Ascending aorta (tissue), 2 donors: ENCODE results near the gene IL20RA. TPM values are rescaled to one million over a fixed set of nuclear protein-coding genes. Genes with fewer than 3 reads are reported as not detected.

ENCODE experiments used
- DNase-seq, 2 donors: peaks; one replicate each; pipeline ENCODE4 v3.0.0-alpha.2; 2019; ENCODE audit warnings: low spot score in 2 of 2
- H3K27ac ChIP-seq, 2 donors: fragments of 200-600 bp; sonication (generic); one replicate each; pipeline ENCODE4 v1.5.1; 2016 to 2017; ENCODE audit warnings: mild to moderate bottlenecking in 1 of 2
- H3K27me3 ChIP-seq: fragments of 200-600 bp; sonication (generic); one replicate; pipeline ENCODE4 v1.5.1; 2017
- H3K36me3 ChIP-seq, 2 donors: fragments of 200-600 bp; sonication (generic); one replicate each; pipeline ENCODE4 v1.5.1; 2016
- H3K4me1 ChIP-seq, 2 donors: fragments of 200-600 bp; sonication (generic); one replicate each; pipeline ENCODE4 v1.5.1; 2016 to 2017; ENCODE audit warnings: mild to moderate bottlenecking in 1 of 2
- H3K4me3 ChIP-seq, 2 donors: fragments of 200-600 bp; sonication (generic); one replicate each; pipeline ENCODE4 v1.5.1; 2016 to 2017; ENCODE audit warnings: mild to moderate bottlenecking in 1 of 2
- H3K9me3 ChIP-seq, 2 donors: fragments of 200-600 bp; sonication (generic); one replicate each; pipeline ENCODE4 v1.5.1; 2016
- intact Hi-C: fragments of 100-400 bp; cut with DNase I; formaldehyde crosslinking; loops from one replicate; pipeline ENCODE4 v1.15.1; 2023
- total RNA-seq: library from RNA; depleted of rRNA; stranded (reverse); fragments of >200 nt; gene quantifications from one replicate; pipeline ENCODE4 v1.1.0, GENCODE V29; 2016
- TF ChIP-seq, protein P1 (sequence below), 3 experiments: fragments of 200-600 bp in 2 of 3; fragments of 450-650 bp in 1 of 3; sonication (generic) in 2 of 3; IDR thresholded peaks; one replicate each; pipeline ENCODE4 v1.5.1; 2016 to 2019; ENCODE audit warnings: antibody characterized with exemption in 3 of 3, mild to moderate bottlenecking in 1 of 3, moderate library complexity in 1 of 3

The IL20RA gene
- total RNA-seq, 1 donor from 2014 or later: not detected

DNA sequence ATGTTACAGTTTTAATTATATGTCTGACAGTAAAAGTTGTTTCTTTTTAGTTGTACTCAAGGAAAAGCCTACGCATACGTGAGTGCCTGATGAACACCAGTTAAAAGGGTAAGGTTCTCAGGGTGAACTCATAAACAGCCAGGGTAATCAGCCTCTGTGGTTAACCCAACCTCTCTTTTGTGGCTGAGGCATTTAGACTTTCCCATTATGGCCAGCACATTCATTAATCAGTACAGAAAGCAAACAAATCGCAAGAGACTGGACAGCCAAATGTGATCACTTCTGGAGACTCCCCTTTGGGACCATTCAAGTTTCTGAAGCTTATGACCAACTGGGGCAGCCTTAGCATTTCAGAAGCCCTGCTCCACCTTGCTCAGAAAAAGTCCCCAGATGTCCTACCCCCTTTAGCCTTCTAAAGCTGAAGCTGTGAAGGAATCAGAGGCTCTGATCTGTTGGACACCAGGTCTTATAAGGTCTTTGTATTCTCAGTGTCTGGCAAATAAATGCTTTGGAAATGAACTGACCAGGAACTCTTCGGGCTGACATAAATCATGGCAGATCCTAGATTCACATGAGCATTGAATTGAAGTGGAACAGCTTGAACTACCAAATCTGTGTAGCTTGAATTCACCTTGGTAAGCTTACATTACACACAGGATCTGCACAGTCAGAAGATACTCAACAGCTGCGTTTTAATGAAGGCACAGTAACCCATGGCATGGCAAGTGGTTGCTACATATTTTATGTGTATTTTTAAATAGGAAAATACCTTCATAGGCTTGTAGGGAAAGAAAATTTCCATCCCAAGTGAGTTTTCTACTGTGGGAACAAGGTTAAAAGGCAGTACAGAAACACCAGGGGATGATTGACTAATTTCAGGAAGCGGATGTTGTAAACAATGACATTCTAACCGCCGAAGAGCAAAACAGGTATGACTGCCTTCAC is 18.7 kb downstream of the IL20RA start:
- DNase-seq: no peak
- H3K9me3 ChIP-seq: no peaks in the 10 kb centered on the region
- no peaks in the 10 kb centered on the region for H3K4me1 ChIP-seq
- TF ChIP-seq, protein P1, sequence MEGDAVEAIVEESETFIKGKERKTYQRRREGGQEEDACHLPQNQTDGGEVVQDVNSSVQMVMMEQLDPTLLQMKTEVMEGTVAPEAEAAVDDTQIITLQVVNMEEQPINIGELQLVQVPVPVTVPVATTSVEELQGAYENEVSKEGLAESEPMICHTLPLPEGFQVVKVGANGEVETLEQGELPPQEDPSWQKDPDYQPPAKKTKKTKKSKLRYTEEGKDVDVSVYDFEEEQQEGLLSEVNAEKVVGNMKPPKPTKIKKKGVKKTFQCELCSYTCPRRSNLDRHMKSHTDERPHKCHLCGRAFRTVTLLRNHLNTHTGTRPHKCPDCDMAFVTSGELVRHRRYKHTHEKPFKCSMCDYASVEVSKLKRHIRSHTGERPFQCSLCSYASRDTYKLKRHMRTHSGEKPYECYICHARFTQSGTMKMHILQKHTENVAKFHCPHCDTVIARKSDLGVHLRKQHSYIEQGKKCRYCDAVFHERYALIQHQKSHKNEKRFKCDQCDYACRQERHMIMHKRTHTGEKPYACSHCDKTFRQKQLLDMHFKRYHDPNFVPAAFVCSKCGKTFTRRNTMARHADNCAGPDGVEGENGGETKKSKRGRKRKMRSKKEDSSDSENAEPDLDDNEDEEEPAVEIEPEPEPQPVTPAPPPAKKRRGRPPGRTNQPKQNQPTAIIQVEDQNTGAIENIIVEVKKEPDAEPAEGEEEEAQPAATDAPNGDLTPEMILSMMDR (IDR thresholded peaks at IDR 0.05): no peak
- no peak overlapping the region for H3K4me3 ChIP-seq
- no peaks in the 10 kb centered on the region for H3K27me3 ChIP-seq
- intact Hi-C loops: no loop called here
- no peaks in the 10 kb centered on the region for H3K36me3 ChIP-seq
- no peak overlapping the region for H3K27ac ChIP-seq

DNA sequence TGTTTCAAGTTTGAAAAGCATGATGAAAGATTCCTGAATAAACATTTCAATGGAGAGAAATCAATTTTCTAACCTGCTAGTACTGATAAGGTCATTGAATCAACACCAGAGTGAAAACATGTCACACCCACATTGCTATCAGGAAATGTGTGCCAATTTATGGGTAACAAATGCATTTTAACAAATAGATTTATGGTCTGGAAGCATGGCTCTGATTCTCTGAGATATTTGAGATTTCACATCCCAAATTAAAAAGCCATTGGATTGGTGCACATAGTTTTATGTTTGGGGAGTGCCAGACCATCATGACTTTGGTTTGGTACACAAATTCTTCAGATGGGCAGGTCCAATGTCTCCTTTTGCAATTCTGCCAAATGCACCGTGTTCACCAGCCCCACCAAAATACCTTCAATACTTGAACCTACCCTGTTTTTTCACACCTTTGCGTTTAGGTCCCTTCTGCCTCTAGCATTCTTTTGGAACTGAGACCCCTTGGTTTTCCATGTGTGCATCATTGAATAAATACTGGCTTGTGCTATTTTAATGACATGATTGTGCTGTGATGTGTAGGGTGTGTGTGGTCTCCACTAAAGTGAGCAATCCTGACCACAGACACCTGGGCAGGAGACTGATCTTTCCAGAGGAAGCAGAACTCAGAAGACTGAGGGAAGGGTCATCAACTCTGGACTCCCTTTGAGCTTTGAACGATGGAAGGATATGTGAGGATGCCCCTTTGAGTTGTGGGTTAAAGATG is 20.4 kb downstream of the IL20RA start:
- intact Hi-C loops: no loop called here

DNA sequence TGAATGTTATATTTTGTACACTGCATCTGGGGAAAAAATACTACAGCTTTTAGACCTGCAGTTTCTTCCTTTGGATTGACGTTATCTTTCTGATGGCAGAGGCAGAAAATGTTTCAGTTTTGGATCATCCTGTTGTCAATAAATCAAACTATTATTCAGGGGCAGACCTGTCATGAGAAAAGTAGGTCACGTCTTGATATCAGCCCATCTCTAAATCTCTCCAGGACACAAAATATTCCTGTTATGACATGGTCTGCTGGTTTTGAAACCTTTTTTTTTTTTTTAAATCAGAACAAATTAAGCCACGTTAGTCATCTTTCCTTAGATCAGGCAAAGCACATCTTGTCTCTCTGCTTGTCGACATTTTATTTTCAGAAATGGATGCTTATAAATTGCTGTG is 24.0 kb downstream of the IL20RA start:
- Histone ChIP-seq H3K27me3 (no peaks in the 10 kb centered on the region), H3K27ac (no peak overlapping the region), H3K4me1 (no peaks in the 10 kb centered on the region), H3K4me3 (no peak overlapping the region), H3K9me3 (no peaks in the 10 kb centered on the region), H3K36me3 (no peaks in the 10 kb centered on the region)
- intact Hi-C loops: no loop called here
- TF ChIP-seq, protein P1 (IDR thresholded peaks at IDR 0.05): no peak
- DNase-seq: no peak

More for the DNA sequence above, 20.4 kb downstream of the IL20RA start:
- Histone ChIP-seq H3K4me3 (no peak overlapping the region), H3K4me1 (no peaks in the 10 kb centered on the region), H3K27ac (no peak overlapping the region), H3K27me3 (no peaks in the 10 kb centered on the region), H3K36me3 (no peaks in the 10 kb centered on the region), H3K9me3 (no peaks in the 10 kb centered on the region)
- no peak for DNase-seq
- TF ChIP-seq, protein P1 (IDR thresholded peaks at IDR 0.05): no peak

DNA sequence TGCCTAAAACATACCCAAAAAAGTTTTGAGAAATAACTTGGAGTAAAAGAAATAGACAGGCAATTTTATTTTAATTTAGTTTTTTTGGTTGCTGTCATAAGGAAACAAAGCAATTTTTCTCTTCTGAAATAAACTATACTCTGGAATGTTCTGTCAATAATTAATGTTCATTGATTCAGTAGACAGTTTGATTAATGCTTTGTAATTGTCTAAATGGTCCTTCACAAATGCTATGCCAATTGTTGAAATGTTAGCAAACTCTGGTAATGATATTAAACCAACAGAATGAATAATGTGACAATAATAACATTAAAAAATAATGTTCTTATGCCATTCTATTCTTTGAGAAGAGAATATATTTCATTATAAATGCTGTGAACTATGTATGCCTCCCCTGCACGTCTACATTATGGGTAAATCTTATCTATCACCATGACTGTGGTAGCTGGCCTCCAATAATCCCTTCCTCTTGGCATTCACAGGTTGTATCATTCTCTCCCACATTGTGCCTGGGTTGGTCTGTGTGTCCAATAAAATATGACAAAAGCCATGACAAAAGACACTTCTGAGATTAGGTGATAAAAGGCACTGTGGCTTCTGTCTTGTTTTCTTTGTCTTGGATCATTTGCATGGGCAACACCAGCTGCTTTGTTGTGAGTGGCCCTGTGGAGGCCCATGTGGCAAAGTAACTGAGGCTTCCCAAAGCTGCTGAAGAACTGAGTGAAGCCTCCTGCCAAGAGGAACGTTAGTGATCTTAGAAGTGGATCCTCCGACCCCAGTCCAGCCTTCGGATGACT is 25.1 kb downstream of the IL20RA start:
- intact Hi-C loops: no loop called here
- Histone ChIP-seq H3K27me3 (no peaks in the 10 kb centered on the region), H3K9me3 (no peaks in the 10 kb centered on the region), H3K4me3 (no peak overlapping the region), H3K36me3 (no peaks in the 10 kb centered on the region), H3K27ac (no peak overlapping the region), H3K4me1 (no peaks in the 10 kb centered on the region)
- TF ChIP-seq, protein P1 (IDR thresholded peaks at IDR 0.05): no peak
- no peak for DNase-seq

DNA sequence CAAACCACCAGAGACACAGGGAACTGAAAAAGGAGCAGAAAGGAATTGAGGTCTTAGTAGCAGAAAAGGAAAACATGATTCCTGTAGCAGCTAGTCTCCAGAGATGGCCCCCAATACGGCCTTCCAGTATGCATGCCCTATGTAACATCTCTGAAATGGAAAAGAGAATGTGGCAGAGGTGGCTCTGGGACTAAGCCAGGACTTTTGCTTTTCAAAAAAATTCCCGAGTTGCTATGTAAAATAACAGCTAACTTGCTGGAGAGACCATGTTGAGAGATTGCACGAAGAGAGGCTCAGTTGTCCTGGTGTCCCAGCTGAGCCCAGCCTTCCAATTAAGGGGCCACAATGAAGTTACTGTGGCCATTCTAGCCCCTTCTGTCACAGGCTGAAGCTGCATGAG is 27.7 kb downstream of the IL20RA start:
- no peaks in the 10 kb centered on the region for H3K9me3 ChIP-seq
- TF ChIP-seq, protein P1 (IDR thresholded peaks at IDR 0.05): no peak
- no peaks in the 10 kb centered on the region for H3K27me3 ChIP-seq
- H3K36me3 ChIP-seq: no peaks in the 10 kb centered on the region
- H3K27ac ChIP-seq: no peak overlapping the region
- no peaks in the 10 kb centered on the region for H3K4me1 ChIP-seq
- DNase-seq: no peak
- H3K4me3 ChIP-seq: no peak overlapping the region
- intact Hi-C loops: no loop called here
